ENCODE results near the gene OR6T1. TPM values are rescaled to one million over a fixed set of nuclear protein-coding genes. Genes with fewer than 3 reads are reported as not detected.

OR6T1 gene
- total RNA-seq (2021) (not detected in 2 replicates), Bru-seq, nascent RNA (not detected), BruChase-seq, experiment 1, labeled RNA remaining after a 2-hour chase (not detected), BruChase-seq, experiment 2, labeled RNA remaining after a 6-hour chase (not detected)
- long read RNA-seq: 0 reads

GRCh38 chr11:123943738-123944137 is at the start of gene OR6T1:
TSS of gene OR6T1 (minus strand) at chr11:123943838. CDS start at chr11:123943838, 0 bp downstream.
- ChIA-PET POLR2A (ENCODE audit: low non-redundant PET) (no interaction called here), CTCF (no interaction called here)
- no peak for DNase-seq (ENCODE audit: low spot score)
- Histone ChIP-seq H3K9me3 (ENCODE audit: low read depth, low read length, poor library complexity, severe bottlenecking) (no peaks in the 10 kb centered on the region), H3K36me3 (ENCODE audit: insufficient read depth, low read length, poor library complexity, severe bottlenecking) (no peaks in the 10 kb centered on the region), H3K4me1 (ENCODE audit: insufficient read depth, low read length, poor library complexity, severe bottlenecking) (no peaks in the 10 kb centered on the region), H3K27me3 (replicated peaks; ENCODE audit: insufficient read depth, low read depth, low read length, poor library complexity) (no peaks in the 10 kb centered on the region), H3K4me3 (ENCODE audit: low read depth, low read length, poor library complexity, severe bottlenecking) (no peak within 1 kb of the TSS), H3K27ac (ENCODE audit: low read depth, low read length, poor library complexity, severe bottlenecking) (no peak within 1 kb of the TSS)
- no TSS peak for BruUV-seq (replicated peaks)
- TF ChIP-seq EZH2 (IDR thresholded peaks at IDR 0.05; ENCODE audit: borderline replicate concordance, low read depth, low read length, poor library complexity, severe bottlenecking): no peak
- TF ChIP-seq, protein P1, sequence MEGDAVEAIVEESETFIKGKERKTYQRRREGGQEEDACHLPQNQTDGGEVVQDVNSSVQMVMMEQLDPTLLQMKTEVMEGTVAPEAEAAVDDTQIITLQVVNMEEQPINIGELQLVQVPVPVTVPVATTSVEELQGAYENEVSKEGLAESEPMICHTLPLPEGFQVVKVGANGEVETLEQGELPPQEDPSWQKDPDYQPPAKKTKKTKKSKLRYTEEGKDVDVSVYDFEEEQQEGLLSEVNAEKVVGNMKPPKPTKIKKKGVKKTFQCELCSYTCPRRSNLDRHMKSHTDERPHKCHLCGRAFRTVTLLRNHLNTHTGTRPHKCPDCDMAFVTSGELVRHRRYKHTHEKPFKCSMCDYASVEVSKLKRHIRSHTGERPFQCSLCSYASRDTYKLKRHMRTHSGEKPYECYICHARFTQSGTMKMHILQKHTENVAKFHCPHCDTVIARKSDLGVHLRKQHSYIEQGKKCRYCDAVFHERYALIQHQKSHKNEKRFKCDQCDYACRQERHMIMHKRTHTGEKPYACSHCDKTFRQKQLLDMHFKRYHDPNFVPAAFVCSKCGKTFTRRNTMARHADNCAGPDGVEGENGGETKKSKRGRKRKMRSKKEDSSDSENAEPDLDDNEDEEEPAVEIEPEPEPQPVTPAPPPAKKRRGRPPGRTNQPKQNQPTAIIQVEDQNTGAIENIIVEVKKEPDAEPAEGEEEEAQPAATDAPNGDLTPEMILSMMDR (conservative IDR thresholded peaks at IDR 0.05; ENCODE audit: low read depth, low read length): no peak
- intact Hi-C loops (cut with micrococcal nuclease; ENCODE audit: unreplicated experiment): no loop called here

GRCh38 chr11:123979311-123979710 is 35.7 kb upstream of the OR6T1 start:
- no peak for TF ChIP-seq EZH2 (IDR thresholded peaks at IDR 0.05; ENCODE audit: borderline replicate concordance, low read depth, low read length, poor library complexity, severe bottlenecking)
- TF ChIP-seq, protein P1 (conservative IDR thresholded peaks at IDR 0.05; ENCODE audit: low read depth, low read length): no peak
- Histone ChIP-seq H3K9me3 (ENCODE audit: low read depth, low read length, poor library complexity, severe bottlenecking) (no peaks in the 10 kb centered on the region), H3K36me3 (ENCODE audit: insufficient read depth, low read length, poor library complexity, severe bottlenecking) (no peaks in the 10 kb centered on the region), H3K27me3 (replicated peaks; ENCODE audit: insufficient read depth, low read depth, low read length, poor library complexity) (no peaks in the 10 kb centered on the region), H3K4me3 (ENCODE audit: low read depth, low read length, poor library complexity, severe bottlenecking) (no peak overlapping the region), H3K4me1 (ENCODE audit: insufficient read depth, low read length, poor library complexity, severe bottlenecking) (no peaks in the 10 kb centered on the region), H3K27ac (ENCODE audit: low read depth, low read length, poor library complexity, severe bottlenecking) (no peak overlapping the region)
- DNase-seq (ENCODE audit: low spot score): no peak
- CTCF ChIA-PET: no interaction called here
- POLR2A ChIA-PET (ENCODE audit: low non-redundant PET): no interaction called here
- intact Hi-C loops (cut with micrococcal nuclease; ENCODE audit: unreplicated experiment): no loop called here
- no TSS peak for BruUV-seq (replicated peaks)

GRCh38 chr11:123977731-123978347 is 34.2 kb upstream of the OR6T1 start, which contains the start of gene OR10S1:
TSS of gene OR10S1 (minus strand) at chr11:123977781. CDS start at chr11:123977664, 117 bp downstream.
- no peaks in the 10 kb centered on the region for H3K27me3 ChIP-seq (replicated peaks; ENCODE audit: insufficient read depth, low read depth, low read length, poor library complexity)
- TF ChIP-seq, protein P1 (conservative IDR thresholded peaks at IDR 0.05; ENCODE audit: low read depth, low read length): no peak
- no peak for TF ChIP-seq EZH2 (IDR thresholded peaks at IDR 0.05; ENCODE audit: borderline replicate concordance, low read depth, low read length, poor library complexity, severe bottlenecking)
- H3K4me1 ChIP-seq (ENCODE audit: insufficient read depth, low read length, poor library complexity, severe bottlenecking): no peaks in the 10 kb centered on the region
- POLR2A ChIA-PET (ENCODE audit: low non-redundant PET): no interaction called here
- H3K4me3 ChIP-seq (ENCODE audit: low read depth, low read length, poor library complexity, severe bottlenecking): no peak within 1 kb of the TSS
- no TSS peak for BruUV-seq (replicated peaks)
- H3K36me3 ChIP-seq (ENCODE audit: insufficient read depth, low read length, poor library complexity, severe bottlenecking): no peaks in the 10 kb centered on the region
- H3K9me3 ChIP-seq (ENCODE audit: low read depth, low read length, poor library complexity, severe bottlenecking): no peaks in the 10 kb centered on the region
- DNase-seq (ENCODE audit: low spot score): no peak
- H3K27ac ChIP-seq (ENCODE audit: low read depth, low read length, poor library complexity, severe bottlenecking): no peak within 1 kb of the TSS
- CTCF ChIA-PET: no interaction called here
- intact Hi-C loops (cut with micrococcal nuclease; ENCODE audit: unreplicated experiment): no loop called here
